ENCODE data around the gene KLHDC3. TPM values are rescaled to one million over a fixed set of nuclear protein-coding genes. Genes with fewer than 3 reads are reported as not detected.

The KLHDC3 gene
- total and polyA plus RNA-seq, 2 donors (not counting 3 experiments of a cell fraction or from before 2014, with no cell fraction given): 84.8 to 120 TPM

DNA sequence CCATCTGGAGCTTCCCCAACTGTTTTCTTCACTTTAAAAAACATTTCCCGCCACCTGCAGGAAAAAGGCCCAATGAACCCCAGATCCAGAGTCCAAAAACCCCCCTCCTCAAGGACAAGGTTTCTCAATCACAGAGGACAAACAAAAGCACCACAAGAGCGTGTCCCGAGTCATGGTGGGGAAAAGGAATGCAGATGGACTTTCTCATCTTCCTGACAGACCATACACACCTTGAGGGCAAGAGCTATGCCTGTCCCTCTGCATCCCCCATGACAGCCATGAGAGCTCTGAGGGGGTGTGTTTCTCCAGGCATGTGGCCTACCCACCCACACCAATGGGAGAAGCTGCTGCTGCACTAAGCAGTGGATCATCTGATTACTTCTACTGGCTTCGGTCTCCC, 44.1 kb upstream of the KLHDC3 start:
- BruUV-seq (replicated peaks): no TSS peak
- Histone ChIP-seq H3K27me3 (ENCODE audit: control insufficient read depth in 2 of 2, insufficient read depth in 2 of 2, low read length in 2 of 2) (no peaks in the 10 kb centered on the region), H3K27ac (ENCODE audit: insufficient read depth, low read depth, low read length) (no peak overlapping the region), H2AFZ (ENCODE audit: low read depth, low read length) (no peak overlapping the region), H3K36me3 (ENCODE audit: control insufficient read depth in 2 of 2, extremely low read depth in 1 of 2, insufficient read depth in 2 of 2, low read length in 2 of 2) (peaks cover 0 to 12% of the 10 kb centered on the region in 2 experiments), H3K4me2 (ENCODE audit: insufficient read depth, low read length) (no peak overlapping the region), H3K9me3 (replicated peaks; ENCODE audit: control insufficient read depth, insufficient read depth, low read length) (no peaks in the 10 kb centered on the region), H3K4me3 (replicated peaks in 1 of 3; ENCODE audit: insufficient read depth in 1 of 3, low read depth in 1 of 3, low read length in 3 of 3) (no peak overlapping the region), H4K20me1 (replicated peaks; ENCODE audit: control insufficient read depth, extremely low read depth, insufficient read depth, low read length) (no peaks in the 10 kb centered on the region), H3K9me1 (replicated peaks; ENCODE audit: control insufficient read depth, extremely low read depth, insufficient read depth, low read length) (no peaks in the 10 kb centered on the region), H3K79me2 (ENCODE audit: control insufficient read depth, insufficient read depth, low read length) (no peaks in the 10 kb centered on the region), H3K4me1 (ENCODE audit: control insufficient read depth, extremely low read depth, insufficient read depth, low read length) (peaks cover 5% of the 10 kb centered on the region), H3K9ac (replicated peaks; ENCODE audit: extremely low read depth, insufficient read depth, low read length) (no peak overlapping the region)
- ChIA-PET CTCF (no interaction called here), POLR2A (no interaction called here)
- intact Hi-C loops (cut with micrococcal nuclease): no loop called here
- dilution Hi-C loops (cut with MboI; ENCODE audit: extremely low pct_ligation_motif_present, low sequenced_read_pairs): no loop called here
- no peak for TF ChIP-seq GATA2 (IDR thresholded peaks at IDR 0.05; ENCODE audit: insufficient read depth, insufficient read length, low read depth, low read length)
- TF ChIP-seq EZH2 (IDR thresholded peaks at IDR 0.05; ENCODE audit: borderline replicate concordance, low read depth, low read length, severe bottlenecking): no peak
- TF ChIP-seq FOS (IDR thresholded peaks at IDR 0.05; ENCODE audit: borderline replicate concordance, insufficient read depth, low read length): no peak
- TF ChIP-seq JUN (IDR thresholded peaks at IDR 0.05; ENCODE audit: borderline replicate concordance, insufficient read depth, insufficient read length, low read depth): no peak
- TF ChIP-seq, protein P1, sequence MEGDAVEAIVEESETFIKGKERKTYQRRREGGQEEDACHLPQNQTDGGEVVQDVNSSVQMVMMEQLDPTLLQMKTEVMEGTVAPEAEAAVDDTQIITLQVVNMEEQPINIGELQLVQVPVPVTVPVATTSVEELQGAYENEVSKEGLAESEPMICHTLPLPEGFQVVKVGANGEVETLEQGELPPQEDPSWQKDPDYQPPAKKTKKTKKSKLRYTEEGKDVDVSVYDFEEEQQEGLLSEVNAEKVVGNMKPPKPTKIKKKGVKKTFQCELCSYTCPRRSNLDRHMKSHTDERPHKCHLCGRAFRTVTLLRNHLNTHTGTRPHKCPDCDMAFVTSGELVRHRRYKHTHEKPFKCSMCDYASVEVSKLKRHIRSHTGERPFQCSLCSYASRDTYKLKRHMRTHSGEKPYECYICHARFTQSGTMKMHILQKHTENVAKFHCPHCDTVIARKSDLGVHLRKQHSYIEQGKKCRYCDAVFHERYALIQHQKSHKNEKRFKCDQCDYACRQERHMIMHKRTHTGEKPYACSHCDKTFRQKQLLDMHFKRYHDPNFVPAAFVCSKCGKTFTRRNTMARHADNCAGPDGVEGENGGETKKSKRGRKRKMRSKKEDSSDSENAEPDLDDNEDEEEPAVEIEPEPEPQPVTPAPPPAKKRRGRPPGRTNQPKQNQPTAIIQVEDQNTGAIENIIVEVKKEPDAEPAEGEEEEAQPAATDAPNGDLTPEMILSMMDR (IDR thresholded peaks at IDR 0.05; ENCODE audit: extremely low read depth in 1 of 2, insufficient read depth in 1 of 2, low read depth in 1 of 2, low read length in 2 of 2): no peak
- no peak for TF ChIP-seq POLR2A (IDR thresholded peaks at IDR 0.05; ENCODE audit: low read depth, low read length)
- TF ChIP-seq, protein P2, sequence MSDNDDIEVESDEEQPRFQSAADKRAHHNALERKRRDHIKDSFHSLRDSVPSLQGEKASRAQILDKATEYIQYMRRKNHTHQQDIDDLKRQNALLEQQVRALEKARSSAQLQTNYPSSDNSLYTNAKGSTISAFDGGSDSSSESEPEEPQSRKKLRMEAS (IDR thresholded peaks at IDR 0.05; ENCODE audit: insufficient read depth, insufficient read length): no peak
- no peak for TF ChIP-seq MYC (IDR thresholded peaks at IDR 0.05; ENCODE audit: low read depth, low read length)
- no peak for TF ChIP-seq POLR2AphosphoS5 (IDR thresholded peaks at IDR 0.05; ENCODE audit: insufficient read depth, low read depth, low read length)
- DNase-seq (ENCODE audit: low read depth, low spot score) (no peak), FAIRE-seq (no peak)
